Mesothelial cell of epicardium (in vitro differentiated cells): Measurements from ENCODE around the gene ITPR1. TPM values are rescaled to one million over a fixed set of nuclear protein-coding genes. Genes with fewer than 3 reads are reported as not detected.
A peak's percentile ranks its signal among the peaks of the same experiment; 100 is the strongest.

ENCODE experiments used
- DNase-seq, 2 experiments: peaks; one replicate each; pipeline ENCODE4 v3.0.0; 2021; ENCODE audit warnings: low spot score in 2 of 2; ENCODE audit not compliant: unreplicated experiment in 2 of 2
- H3K27ac Mint-ChIP-seq: 2 replicates; pipeline ENCODE4 v1.8.0; 2021; ENCODE audit warnings: mixed read lengths
- H3K27me3 Mint-ChIP-seq: 2 replicates; pipeline ENCODE4 v1.8.0; 2021; ENCODE audit warnings: low read depth, mixed read lengths
- H3K36me3 Mint-ChIP-seq: 2 replicates; pipeline ENCODE4 v1.8.0; 2021; ENCODE audit warnings: mixed read lengths
- H3K4me1 Mint-ChIP-seq: 2 replicates; pipeline ENCODE4 v1.8.0; 2021; ENCODE audit warnings: mixed read lengths
- H3K4me3 Mint-ChIP-seq: 2 replicates; pipeline ENCODE4 v1.8.0; 2021; ENCODE audit warnings: mild to moderate bottlenecking, moderate library complexity, mixed read lengths
- H3K9me3 Mint-ChIP-seq: 2 replicates; pipeline ENCODE4 v1.8.0; 2021; ENCODE audit warnings: mixed read lengths
- CTCF ChIP-seq: fragments of 200-600 bp; sonication (generic); IDR thresholded peaks from one replicate; pipeline ENCODE4 v1.5.0; 2021; ENCODE audit warnings: antibody characterized with exemption; ENCODE audit not compliant: unreplicated experiment
- total RNA-seq: library from RNA; stranded (reverse); gene quantifications from 3 replicates; pipeline ENCODE4 v1.2.1, GENCODE V29; 2021

Gene ITPR1
- total RNA-seq, 1 donor from 2014 or later = 21.3 TPM

GRCh38 chr3:4735243-4735642, 242.1 kb downstream of the ITPR1 start:
- H3K27me3 Mint-ChIP-seq = no peaks in the 10 kb centered on the region
- H3K9me3 Mint-ChIP-seq = peaks cover 3% of the 10 kb centered on the region
- H3K4me3 Mint-ChIP-seq = no peak overlapping the region
- H3K27ac Mint-ChIP-seq = no peak overlapping the region
- no peaks in the 10 kb centered on the region for H3K36me3 Mint-ChIP-seq
- no peak for DNase-seq
- TF ChIP-seq CTCF = no peak
- peaks cover 45% of the 10 kb centered on the region for H3K4me1 Mint-ChIP-seq

- Mint-ChIP-seq H3K4me1 (peaks cover 47% of the 10 kb centered on the region), H3K27ac (no peak overlapping the region), H3K36me3 (no peaks in the 10 kb centered on the region), H3K27me3 (no peaks in the 10 kb centered on the region), H3K9me3 (peaks cover 3% of the 10 kb centered on the region), H3K4me3 (no peak overlapping the region)
- DNase-seq = no peak
- TF ChIP-seq CTCF = no peak
These were observed 243.2 kb downstream of the ITPR1 start for GRCh38 chr3:4736284-4736861.

- H3K9me3 Mint-ChIP-seq = peaks cover 3% of the 10 kb centered on the region
- H3K4me3 Mint-ChIP-seq = no peak overlapping the region
- peaks cover 34% of the 10 kb centered on the region for H3K4me1 Mint-ChIP-seq
These were observed 245.7 kb downstream of the ITPR1 start for GRCh38 chr3:4738737-4739274.

GRCh38 chr3:4739289-4740236, 246.4 kb downstream of the ITPR1 start:
- Mint-ChIP-seq H3K27ac (no peak overlapping the region), H3K36me3 (no peaks in the 10 kb centered on the region), H3K4me1 (peaks cover 28% of the 10 kb centered on the region), H3K9me3 (peaks cover 3% of the 10 kb centered on the region), H3K27me3 (no peaks in the 10 kb centered on the region), H3K4me3 (no peak overlapping the region)
- no peak for DNase-seq
- TF ChIP-seq CTCF = no peak

More at GRCh38 chr3:4738737-4739274, 245.7 kb downstream of the ITPR1 start:
- no peak for TF ChIP-seq CTCF
- H3K36me3 Mint-ChIP-seq = no peaks in the 10 kb centered on the region
- no peak for DNase-seq
- no peak overlapping the region for H3K27ac Mint-ChIP-seq
- H3K27me3 Mint-ChIP-seq = no peaks in the 10 kb centered on the region

- peaks cover 24% of the 10 kb centered on the region for H3K4me1 Mint-ChIP-seq
These were observed 247.4 kb downstream of the ITPR1 start for GRCh38 chr3:4740397-4741105.

More at GRCh38 chr3:4740397-4741105, 247.4 kb downstream of the ITPR1 start:
- Mint-ChIP-seq H3K27ac (peak overlapping the region; percentile 65), H3K36me3 (no peaks in the 10 kb centered on the region), H3K4me3 (no peak overlapping the region), H3K9me3 (peaks cover 3% of the 10 kb centered on the region), H3K27me3 (no peaks in the 10 kb centered on the region)
- no peak for DNase-seq
- TF ChIP-seq CTCF = no peak
